DMS153 treated with DMSO at 0.1 percent for 48 hours (cell line): ENCODE results near the gene TTC22.

Source experiments
- DNase-seq: peaks from one replicate; lab custom pipeline; 2025; ENCODE audit not compliant: unreplicated experiment; lab: John Stamatoyannopoulos, UW

The TTC22 gene

GRCh38 chr1:54754045-54754444 is 47.1 kb downstream of the TTC22 start:
- DNase-seq: no peak

DNA sequence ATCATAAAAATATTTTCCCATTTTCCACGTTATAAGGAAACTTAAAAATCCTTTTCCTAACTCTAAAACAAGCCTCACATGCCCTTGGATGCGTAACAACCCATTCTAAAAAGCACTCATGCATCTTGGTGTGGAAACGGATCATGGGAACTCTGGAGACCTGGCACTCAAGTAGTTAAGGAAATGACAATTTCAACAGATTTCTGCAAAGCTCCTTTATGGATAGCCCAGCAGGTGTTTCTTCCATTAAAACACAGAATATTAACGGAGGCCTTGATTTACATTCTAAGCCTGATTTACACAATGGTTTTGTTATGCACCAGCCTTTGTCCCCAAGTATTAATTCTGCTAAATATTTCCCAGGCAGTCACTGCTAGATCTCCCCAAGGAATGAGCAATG is 49.7 kb downstream of the TTC22 start:
- DNase-seq: no peak

DNA sequence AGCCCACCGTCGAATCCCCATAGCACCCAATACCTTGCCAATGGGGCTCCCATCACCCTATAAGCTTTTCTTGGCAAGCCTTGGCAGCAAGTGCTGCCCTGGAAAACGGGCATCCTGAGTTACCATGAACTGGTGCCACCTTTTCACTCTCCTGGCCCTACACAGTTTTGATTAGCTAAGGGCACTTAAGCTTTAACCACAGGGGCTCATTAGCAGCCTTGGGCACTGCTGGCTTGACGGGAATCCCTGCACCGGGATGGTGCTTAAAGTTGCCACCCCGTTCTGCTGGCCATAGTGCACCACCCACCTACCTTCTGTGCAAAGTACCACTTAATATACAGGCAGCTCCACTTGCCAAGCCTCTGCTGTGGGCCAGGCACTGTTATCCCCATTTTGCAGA is 50.5 kb downstream of the TTC22 start:
- no peak for DNase-seq

- DNase-seq: no peak
Observed at GRCh38 chr1:54748094-54748835, 52.9 kb downstream of the TTC22 start.

DNA sequence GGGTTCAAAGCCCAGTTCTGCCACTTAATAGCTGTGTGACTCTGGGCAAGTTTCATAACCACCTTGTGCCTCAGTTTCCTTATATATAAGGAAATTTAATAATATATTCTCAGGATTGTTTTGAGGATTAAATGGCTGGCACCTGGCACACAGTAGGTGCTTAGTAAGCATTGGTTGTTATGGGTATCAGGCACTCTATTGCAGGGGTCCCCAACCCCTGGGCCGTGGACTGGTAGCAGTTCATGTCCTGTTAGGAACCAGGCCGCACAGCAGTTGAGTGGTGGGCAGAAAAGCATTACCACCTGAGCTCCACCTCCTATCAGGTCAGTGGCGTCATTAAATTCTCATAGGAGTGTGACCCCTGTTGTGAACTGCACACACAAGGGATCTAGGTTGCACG is 55.3 kb downstream of the TTC22 start:
- no peak for DNase-seq

DNA sequence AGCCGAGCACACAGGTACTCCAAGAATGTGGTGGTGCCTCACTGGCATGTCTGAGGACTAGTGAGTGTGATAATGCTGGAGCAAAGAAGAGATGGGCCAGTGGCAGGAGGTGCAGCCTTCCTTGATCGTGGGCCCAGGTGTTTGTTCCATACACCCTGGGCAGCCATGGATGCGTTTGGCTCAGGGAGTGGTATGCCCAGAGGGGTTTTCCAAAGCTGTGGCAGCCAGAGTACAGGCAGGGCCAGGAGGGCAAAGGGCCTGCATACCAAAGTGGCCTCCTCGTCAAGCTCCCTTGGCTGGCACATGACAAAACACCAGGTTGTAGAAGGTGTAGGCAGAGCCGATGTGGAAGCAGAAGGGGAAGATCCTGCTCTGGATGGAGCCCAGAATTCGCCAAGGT is 55.8 kb downstream of the TTC22 start:
- no peak for DNase-seq

DNA sequence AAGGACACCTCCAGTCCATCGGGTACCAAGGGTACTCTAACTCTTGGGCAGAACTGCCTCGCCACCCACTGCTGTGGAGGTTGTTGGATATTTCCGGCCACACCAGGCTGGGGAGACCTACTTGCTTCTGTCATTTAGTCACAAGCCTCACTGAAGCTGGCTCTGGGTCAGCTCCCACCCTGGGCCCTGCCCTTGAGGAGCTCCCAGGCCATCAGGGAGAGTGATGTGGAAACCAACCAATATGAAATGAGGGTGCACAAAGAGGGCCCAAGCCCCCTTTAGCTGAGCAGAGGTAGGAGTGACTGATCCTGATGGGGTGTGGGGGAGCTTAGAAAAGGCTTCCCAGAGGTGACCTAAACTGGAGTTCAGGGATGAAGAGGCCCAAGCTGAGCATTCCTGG is 56.4 kb downstream of the TTC22 start:
- no peak for DNase-seq

DNA sequence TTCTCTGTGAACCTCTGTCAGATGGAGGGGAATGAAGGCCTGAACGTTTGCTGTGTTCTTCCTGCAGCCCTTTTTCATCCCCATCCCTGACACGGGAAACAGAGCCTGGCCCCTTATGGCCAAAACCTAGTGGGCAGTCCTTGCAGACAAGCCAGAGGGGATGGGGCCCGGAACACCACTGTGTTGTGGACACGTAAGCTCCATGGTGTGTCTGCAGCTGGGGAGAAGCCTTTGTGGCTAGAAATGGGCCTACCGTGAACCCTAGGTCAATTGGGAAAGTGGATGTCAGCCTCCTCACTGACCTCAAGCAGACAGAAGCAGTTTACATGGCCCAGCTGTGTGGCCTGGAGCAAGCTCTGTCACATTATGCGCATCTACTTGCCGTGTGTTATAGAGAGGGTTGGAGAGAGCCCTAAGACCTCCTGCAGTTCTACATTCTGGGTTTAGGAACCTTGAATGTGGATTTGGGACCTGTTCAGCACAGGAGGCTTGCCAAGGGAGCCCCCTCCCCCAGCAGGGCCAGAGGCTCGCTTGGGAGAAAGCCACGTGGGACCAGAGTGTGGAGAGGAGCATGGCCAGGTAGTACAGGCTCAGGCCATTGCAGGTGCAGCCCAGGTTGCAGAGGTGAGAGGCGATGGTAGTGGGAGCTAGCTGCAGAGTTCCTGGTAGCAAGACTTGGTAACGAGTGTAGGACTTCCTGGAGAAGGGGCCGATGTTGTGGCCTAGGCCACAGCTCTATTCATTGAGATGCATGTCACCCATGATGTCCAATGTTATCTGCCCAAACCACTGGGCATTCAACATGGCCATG is 57.5 kb downstream of the TTC22 start:
- DNase-seq: no peak

DNA sequence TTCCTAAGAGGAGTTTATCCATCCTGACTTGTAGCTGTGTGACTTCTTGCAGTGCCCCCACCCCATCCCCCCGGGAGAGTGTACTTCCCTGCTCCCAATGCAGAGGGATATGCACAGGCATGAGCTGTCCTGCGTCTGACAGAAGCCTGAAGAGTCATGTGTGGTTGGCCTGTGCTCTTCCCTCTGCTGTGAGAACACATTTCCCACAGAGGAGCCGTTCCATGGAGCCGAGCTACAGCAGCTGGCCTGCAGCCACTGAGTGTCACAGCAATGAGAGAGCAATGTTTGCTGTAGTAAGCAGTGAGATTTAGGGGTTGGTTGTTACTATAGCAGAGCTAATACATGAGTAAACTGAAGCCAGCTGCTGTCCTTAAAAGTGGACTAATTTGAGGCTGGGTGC is 58.8 kb downstream of the TTC22 start:
- DNase-seq: no peak

- DNase-seq: no peak
Observed at GRCh38 chr1:54741531-54741930, 59.6 kb downstream of the TTC22 start.

DNA sequence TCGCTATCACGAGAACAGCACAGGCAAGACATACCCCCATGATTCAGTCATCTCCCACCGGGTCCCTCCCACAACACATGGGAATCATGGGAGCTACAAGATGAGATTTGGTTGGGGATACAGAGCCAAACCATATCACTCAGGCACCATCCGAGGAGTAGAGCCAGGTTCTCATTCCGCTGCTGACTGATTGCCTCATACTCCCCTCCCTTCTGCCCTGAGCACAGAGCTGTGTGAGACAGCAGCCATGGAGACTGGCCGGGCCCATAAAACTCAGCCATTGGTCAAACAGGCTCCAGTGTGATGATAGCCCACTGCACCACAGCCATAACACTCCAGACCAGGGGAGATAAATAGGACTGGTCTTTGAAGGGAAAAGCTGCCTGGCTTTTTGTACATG is 62.9 kb downstream of the TTC22 start:
- no peak for DNase-seq

DNA sequence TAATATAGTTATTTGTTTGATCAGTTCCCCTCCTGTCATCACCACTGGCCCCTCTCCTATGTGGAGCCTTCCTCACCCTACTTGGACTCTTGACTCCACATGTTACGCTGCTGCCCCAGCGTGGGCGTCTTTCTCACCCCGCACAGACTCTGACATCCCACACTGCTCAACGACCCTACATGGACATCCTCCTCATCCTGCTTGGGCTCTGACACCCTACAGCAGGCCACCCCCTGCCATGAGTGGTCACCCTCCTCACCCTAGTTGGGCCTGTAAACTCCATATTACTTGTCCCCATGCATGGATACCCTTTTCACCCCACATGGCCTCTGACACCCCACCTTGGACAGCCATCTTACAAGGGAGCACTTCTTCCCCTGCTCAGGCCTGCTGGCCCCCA is 64.4 kb downstream of the TTC22 start:
- no peak for DNase-seq
